WI38 (cell line): ENCODE measurements around the gene MDH2.

Experiments
- H3K4me3 ChIP-seq: 2 replicates; pipeline ENCODE4 v1.5.1; 2011; ENCODE audit warnings: low read depth, mild to moderate bottlenecking, control low read depth, low read length
- CTCF ChIP-seq: IDR thresholded peaks from 2 replicates; pipeline ENCODE4 v1.5.1; 2012; ENCODE audit warnings: low read depth, mild to moderate bottlenecking, control low read depth, low read length

Gene MDH2

GRCh38 chr7:76031964-76032363, 15.9 kb upstream of the MDH2 start:
- no peak for TF ChIP-seq CTCF
- H3K4me3 ChIP-seq: no peak overlapping the region

GRCh38 chr7:76037310-76037709, 10.6 kb upstream of the MDH2 start:
- no peak for TF ChIP-seq CTCF
- no peak overlapping the region for H3K4me3 ChIP-seq

GRCh38 chr7:76040126-76040525, 7.8 kb upstream of the MDH2 start:
- no peak for TF ChIP-seq CTCF
- H3K4me3 ChIP-seq: no peak overlapping the region

- no peak overlapping the region for H3K4me3 ChIP-seq
- TF ChIP-seq CTCF: no peak
Observed at GRCh38 chr7:76044375-76044865, 3.5 kb upstream of the MDH2 start.

GRCh38 chr7:76047305-76047810, 548 bp upstream of the MDH2 start:
- no peak for TF ChIP-seq CTCF

GRCh38 chr7:76048668-76048988, 722 bp downstream of the MDH2 start:
- no peak for TF ChIP-seq CTCF
- H3K4me3 ChIP-seq: peak overlapping the region; percentile 99

More at GRCh38 chr7:76047305-76047810, 548 bp upstream of the MDH2 start:
- peak overlapping the region; percentile 99 for H3K4me3 ChIP-seq

GRCh38 chr7:76049295-76049694, 1.4 kb downstream of the MDH2 start:
- no peak for TF ChIP-seq CTCF
- H3K4me3 ChIP-seq: peak overlapping the region; percentile 99
